ENCODE results near the gene RAB6B. TPM values are rescaled to one million over a fixed set of nuclear protein-coding genes. Genes with fewer than 3 reads are reported as not detected.

Gene RAB6B
- total RNA-seq, 1 donor from 2014 or later: 0.65 TPM

DNA sequence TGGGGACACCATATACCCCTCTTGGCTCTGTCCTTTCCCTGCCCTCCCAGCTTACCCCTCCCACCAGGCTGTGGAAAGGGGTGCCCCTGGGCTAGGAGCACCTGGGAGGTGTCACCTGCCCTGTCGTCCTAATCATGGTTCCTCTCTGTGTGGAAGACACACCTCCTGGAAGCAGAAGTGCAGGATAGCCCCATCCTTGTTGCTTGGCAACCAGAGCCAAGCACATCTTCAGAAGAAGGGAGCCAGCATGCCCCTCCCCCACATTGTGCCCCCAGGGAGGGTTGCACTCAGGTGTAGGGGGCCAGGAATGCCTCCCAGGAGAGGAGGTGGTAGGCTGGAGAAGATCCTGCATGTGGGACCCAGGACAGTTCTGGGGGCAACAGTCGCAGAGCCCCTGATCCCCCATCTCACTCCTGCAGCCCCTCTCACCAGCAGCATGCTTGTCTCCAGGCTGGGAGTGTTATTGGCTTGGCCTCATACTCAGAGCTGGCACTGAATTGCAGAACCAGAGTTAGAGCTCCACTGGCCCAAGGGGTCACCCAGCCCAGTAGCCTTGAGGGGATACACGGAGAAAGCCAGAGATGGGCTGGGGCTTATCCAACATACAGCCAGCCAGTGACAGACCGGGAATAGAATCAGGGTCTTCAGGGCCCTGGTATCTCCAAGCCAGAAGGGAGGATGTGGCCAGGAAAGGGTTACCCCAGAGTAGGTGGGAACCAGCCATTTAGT, 8.4 kb downstream of the RAB6B start:
- intact Hi-C loops (cut with micrococcal nuclease): no loop called here
- Mint-ChIP-seq H3K4me3 (no peak overlapping the region), H3K4me1 (ENCODE audit: low read depth) (peaks cover 3% of the 10 kb centered on the region), H3K27ac (no peak overlapping the region), H3K27me3 (ENCODE audit: insufficient read depth) (peaks cover 8% of the 10 kb centered on the region), H3K9me3 (no peaks in the 10 kb centered on the region), H3K36me3 (ENCODE audit: low read depth) (no peaks in the 10 kb centered on the region)
- DNase-seq (ENCODE audit: low spot score): no peak

DNA sequence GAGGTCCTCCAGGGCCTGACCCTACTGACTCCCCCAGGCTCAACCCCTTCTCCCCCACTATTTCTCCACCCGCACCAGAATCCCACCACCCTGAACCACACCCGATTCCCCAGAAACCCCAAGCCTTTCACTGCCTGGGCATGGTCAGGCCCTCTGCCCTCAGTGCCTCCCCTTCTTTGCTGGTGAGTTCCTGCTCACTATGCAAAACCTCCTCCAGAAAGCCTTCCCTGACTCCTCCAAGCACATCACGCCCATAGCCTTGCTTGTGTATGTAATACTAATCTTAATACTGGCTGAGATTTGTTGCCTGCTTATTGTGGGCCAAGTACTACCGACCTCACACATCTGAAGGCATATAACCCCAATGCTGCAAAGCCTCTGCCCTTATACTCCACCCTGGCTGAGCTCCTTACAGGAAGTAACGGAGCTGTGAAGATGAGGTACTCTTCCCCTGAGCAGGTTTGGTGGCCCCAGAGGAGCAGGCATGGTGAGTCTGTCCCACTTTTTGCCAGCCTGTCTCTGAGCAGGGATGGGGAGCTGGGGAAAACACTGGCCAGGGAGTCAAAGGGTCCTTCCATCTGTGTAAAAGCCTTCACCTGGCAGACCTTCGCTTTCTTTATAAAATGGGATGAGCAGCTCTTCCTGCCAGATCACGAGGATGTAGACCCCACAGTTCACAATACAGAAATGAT, 9.5 kb downstream of the RAB6B start:
- Mint-ChIP-seq H3K4me1 (ENCODE audit: low read depth) (peaks cover 11% of the 10 kb centered on the region), H3K27me3 (ENCODE audit: insufficient read depth) (peaks cover 8% of the 10 kb centered on the region), H3K36me3 (ENCODE audit: low read depth) (no peaks in the 10 kb centered on the region), H3K4me3 (no peak overlapping the region), H3K9me3 (peaks cover 4% of the 10 kb centered on the region), H3K27ac (no peak overlapping the region)
- no peak for DNase-seq (ENCODE audit: low spot score)
- intact Hi-C loops (cut with micrococcal nuclease): no loop called here

DNA sequence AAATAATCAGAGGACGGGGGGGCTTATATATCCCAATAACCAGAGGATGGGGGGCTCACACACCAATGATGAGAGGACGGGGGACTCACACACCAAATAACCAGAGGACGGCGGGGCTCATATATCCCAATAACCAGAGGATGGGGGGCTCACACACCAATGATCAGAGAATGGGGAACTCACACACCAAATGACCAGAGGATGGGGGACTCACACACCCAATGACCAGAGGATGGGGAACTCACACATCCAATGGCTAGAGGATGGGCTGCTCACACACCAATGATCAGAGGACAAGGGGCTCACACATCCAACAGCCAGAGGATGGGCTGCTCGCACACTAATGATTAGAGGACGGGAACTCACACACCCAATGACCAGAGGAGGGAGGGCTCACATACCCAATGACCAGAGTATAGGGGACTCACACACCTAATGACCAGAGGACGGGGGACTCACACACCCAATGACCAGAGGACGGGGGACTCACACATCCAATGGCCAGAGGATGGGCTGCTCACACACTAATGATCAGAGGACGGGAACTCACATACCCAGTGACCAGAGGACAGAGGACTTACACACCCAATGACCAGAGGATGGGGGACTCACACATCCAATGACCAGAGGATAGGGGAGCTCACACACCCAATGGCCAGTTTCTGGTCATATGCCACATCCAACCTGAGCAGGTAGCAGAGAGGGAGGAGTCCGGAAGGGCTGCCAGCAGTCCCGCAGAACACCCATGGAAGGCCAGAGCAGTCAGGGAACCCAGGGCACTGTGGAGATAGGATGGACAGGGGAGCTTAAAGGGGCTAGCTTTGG, 10.6 kb downstream of the RAB6B start:
- Mint-ChIP-seq H3K4me1 (ENCODE audit: low read depth) (peaks cover 13% of the 10 kb centered on the region), H3K27me3 (ENCODE audit: insufficient read depth) (peaks cover 7% of the 10 kb centered on the region), H3K27ac (no peak overlapping the region), H3K9me3 (peaks cover 4% of the 10 kb centered on the region), H3K36me3 (ENCODE audit: low read depth) (no peaks in the 10 kb centered on the region), H3K4me3 (no peak overlapping the region)
- no peak for DNase-seq (ENCODE audit: low spot score)
- intact Hi-C loops (cut with micrococcal nuclease): no loop called here

DNA sequence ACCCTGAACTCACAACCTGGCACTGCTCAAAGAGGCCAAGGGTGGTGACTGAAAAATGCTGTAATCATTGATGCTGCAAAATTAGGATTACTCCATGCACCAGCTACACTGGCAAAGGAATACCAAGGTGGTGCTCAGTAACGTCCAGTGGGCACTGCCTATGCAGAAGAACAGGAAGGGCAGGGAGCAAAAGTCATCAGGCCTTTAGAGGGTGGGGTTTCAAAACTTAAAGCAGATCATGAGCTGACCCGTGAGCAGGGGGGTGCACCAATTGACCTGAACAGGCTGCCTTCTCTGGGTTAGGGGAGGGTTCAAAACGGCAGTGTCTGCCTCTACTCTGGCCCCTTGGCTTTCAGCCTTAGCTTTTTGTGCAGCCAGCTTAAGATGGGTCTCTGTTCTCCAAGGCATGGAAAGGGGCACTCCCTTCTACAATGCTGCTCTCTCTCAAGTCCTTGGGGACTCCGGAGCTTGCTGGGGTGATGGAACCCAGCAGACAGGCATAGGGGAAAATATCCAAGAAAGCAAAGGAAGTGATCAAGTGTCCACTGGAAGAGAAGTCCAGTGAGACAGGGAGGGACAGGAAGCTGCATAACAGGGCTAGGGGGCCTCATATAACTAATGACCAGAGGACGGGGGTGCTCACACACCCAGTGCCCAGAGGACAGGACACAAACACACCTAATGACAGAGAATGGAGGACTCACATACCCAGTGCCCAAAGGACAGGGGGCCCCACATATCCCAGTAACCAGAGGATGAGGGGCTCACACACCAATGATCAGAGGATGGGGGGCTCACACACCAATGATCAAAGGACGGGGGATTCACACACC, 11.4 kb downstream of the RAB6B start:
- Mint-ChIP-seq H3K36me3 (ENCODE audit: low read depth) (no peaks in the 10 kb centered on the region), H3K27ac (no peak overlapping the region)

DNA sequence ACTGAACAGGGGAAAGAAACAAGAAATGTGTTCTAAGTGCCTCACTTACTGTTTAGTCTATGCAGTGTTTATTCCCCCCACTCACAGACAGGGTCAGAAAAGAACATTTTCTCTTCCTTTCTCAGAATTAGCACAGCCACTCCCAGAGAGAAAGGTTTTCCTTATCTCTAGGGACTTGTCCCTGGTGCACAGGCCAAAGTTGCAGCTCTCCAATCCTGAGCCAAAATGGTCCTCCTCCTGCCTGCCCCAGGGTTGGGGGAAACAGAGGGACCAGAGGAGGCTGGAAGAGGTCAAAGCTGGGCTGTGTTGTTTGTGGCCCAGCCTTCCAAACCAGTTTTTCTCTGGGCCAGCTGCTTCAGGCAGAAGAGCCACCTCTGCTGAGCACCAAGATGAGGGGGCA, 12.0 kb downstream of the RAB6B start:
- Mint-ChIP-seq H3K4me1 (ENCODE audit: low read depth) (peaks cover 13% of the 10 kb centered on the region), H3K27ac (no peak overlapping the region), H3K36me3 (ENCODE audit: low read depth) (no peaks in the 10 kb centered on the region), H3K9me3 (peaks cover 5% of the 10 kb centered on the region), H3K4me3 (no peak overlapping the region), H3K27me3 (ENCODE audit: insufficient read depth) (peaks cover 3% of the 10 kb centered on the region)
- intact Hi-C loops (cut with micrococcal nuclease): no loop called here
- no peak for DNase-seq (ENCODE audit: low spot score)

More for the DNA sequence above, 11.4 kb downstream of the RAB6B start:
- no peak for DNase-seq (ENCODE audit: low spot score)
- Mint-ChIP-seq H3K4me3 (no peak overlapping the region), H3K9me3 (peaks cover 4% of the 10 kb centered on the region), H3K27me3 (ENCODE audit: insufficient read depth) (peaks cover 6% of the 10 kb centered on the region), H3K4me1 (ENCODE audit: low read depth) (peaks cover 13% of the 10 kb centered on the region)
- intact Hi-C loops (cut with micrococcal nuclease): no loop called here

DNA sequence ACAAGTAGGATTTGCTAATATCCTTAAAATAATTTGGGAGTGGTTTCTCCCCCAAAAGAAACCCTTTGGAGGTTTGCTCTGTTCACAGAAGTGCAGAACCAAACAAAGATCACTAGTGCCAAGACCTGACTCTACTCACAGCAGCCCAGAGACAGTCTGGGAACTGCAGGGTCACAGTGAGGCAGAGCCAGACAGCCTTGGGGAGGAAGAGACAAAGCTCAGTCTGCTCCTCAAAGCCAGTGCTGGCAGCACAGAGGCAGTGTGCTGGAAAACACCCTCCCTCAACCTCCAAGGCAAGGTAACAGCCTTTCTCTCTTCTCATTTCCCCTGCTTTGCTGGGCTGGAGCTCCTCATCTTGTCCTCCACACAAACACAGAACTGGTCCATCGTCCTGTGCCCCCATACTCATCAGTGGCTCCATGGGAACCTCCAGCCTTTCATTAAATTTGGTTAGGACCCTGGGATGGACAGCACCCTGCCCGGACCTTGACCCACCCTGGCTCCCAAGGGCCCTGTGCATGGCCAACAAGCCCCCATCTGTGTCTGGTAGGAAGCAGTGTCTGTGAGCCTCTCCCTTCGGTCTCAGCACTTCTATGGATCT, 12.6 kb downstream of the RAB6B start:
- Mint-ChIP-seq H3K27ac (no peak overlapping the region), H3K36me3 (ENCODE audit: low read depth) (no peaks in the 10 kb centered on the region), H3K9me3 (peaks cover 10% of the 10 kb centered on the region), H3K27me3 (ENCODE audit: insufficient read depth) (peaks cover 3% of the 10 kb centered on the region), H3K4me1 (ENCODE audit: low read depth) (peaks cover 13% of the 10 kb centered on the region), H3K4me3 (no peak overlapping the region)
- no peak for DNase-seq (ENCODE audit: low spot score)
- intact Hi-C loops (cut with micrococcal nuclease): no loop called here

DNA sequence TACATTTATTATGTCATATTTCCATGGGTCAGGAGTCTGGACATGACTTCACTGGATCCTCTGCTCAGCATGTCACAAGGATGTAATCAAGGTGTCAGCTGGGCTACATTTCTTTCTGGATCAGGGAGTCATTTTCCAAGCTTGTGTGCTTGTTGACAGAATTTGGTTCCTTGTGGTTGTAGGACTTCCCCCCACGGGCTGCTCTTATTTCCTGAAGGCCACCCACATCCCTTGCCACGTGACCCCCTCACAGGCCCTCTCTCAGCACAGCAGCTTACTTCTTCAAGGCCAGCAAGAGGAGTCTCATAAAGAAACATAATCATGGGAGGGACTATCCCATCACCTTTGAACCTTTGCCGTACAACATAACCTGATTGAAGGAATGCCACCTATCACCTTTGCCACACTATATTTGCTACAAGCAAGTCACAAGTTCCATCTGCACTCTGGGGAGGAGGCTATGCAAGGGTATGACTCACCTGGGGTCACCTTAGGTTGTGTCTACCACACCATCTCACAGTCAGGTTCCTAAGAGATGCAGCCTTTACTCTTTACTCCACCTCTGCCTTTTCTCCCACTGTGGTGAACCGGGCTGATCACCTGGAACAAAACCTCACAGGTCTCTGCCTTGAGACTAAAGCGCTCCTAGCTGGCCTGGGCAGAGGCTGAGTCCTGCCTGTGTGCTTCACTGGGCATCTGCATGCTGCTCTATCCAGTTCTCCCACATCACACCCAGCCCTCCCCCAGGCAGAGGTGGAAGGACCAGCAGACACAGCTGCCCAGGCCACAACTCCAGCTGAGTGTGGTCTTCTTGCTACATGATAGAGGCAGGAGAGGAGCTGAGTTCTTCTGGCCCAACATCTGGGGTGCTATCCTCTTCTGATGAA, 13.5 kb downstream of the RAB6B start:
- H3K27me3 Mint-ChIP-seq (ENCODE audit: insufficient read depth): peaks cover 6% of the 10 kb centered on the region
- no peak for DNase-seq (ENCODE audit: low spot score)
- no peak overlapping the region for H3K4me3 Mint-ChIP-seq
- no peak overlapping the region for H3K27ac Mint-ChIP-seq
- intact Hi-C loops (cut with micrococcal nuclease): no loop called here
- peaks cover 13% of the 10 kb centered on the region for H3K4me1 Mint-ChIP-seq (ENCODE audit: low read depth)
- no peaks in the 10 kb centered on the region for H3K36me3 Mint-ChIP-seq (ENCODE audit: low read depth)
- peaks cover 10% of the 10 kb centered on the region for H3K9me3 Mint-ChIP-seq

DNA sequence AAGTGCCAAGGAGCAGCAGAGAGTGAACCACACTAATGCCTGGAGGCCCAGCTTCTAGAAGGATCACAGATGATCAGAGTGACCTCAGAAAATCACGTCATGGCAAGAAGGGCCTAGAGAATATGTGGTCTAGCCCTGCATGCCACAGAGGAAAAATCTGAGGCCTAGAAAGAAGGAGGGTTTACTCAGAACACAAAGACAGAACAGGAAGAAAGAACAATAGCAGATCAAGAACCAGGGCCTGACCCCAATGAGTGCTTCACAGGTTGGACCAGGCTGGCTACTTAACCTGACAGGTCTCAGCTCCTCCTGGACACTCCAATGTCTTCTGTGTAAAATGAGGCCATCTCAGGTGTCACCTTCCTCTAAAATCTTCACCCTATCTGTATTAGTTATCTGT, 14.2 kb downstream of the RAB6B start:
- no peak for DNase-seq (ENCODE audit: low spot score)
- H3K36me3 Mint-ChIP-seq (ENCODE audit: low read depth): no peaks in the 10 kb centered on the region
- H3K4me1 Mint-ChIP-seq (ENCODE audit: low read depth): peaks cover 13% of the 10 kb centered on the region
- H3K4me3 Mint-ChIP-seq: no peak overlapping the region
- H3K9me3 Mint-ChIP-seq: peaks cover 10% of the 10 kb centered on the region
- intact Hi-C loops (cut with micrococcal nuclease): no loop called here
- peaks cover 9% of the 10 kb centered on the region for H3K27me3 Mint-ChIP-seq (ENCODE audit: insufficient read depth)
- peak overlapping the region; percentile 17 for H3K27ac Mint-ChIP-seq

DNA sequence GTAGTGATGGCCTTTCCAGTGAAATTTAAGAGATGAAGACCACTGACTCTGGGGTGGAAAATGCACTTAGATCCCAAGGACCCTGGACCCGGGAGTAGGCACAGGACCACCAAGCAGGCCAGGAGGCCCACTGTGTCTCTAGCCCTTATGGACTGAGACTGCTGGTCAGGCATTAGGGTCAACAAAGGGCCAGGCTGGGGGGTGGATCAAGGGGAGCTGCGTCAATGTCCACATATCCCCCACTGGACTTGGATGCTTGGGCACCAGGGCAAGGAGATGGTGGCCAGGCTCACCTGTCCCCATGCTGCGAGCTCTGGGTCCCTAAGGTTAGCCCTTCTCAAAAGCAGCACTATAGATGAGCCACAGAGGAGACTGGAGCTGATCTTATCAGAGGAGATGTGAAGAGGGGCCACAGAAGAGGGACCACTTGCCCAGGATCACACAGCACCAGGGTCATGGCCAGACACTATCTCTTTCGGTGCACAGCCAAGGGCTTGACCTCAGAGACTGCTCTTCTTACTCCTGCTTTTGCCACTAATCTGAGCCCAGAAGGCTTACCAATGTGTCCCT, 14.7 kb downstream of the RAB6B start:
- Mint-ChIP-seq H3K4me3 (no peak overlapping the region), H3K27me3 (ENCODE audit: insufficient read depth) (peaks cover 9% of the 10 kb centered on the region), H3K4me1 (ENCODE audit: low read depth) (peaks cover 13% of the 10 kb centered on the region), H3K27ac (no peak overlapping the region), H3K36me3 (ENCODE audit: low read depth) (no peaks in the 10 kb centered on the region), H3K9me3 (peaks cover 10% of the 10 kb centered on the region)
- intact Hi-C loops (cut with micrococcal nuclease): no loop called here
- no peak for DNase-seq (ENCODE audit: low spot score)

DNA sequence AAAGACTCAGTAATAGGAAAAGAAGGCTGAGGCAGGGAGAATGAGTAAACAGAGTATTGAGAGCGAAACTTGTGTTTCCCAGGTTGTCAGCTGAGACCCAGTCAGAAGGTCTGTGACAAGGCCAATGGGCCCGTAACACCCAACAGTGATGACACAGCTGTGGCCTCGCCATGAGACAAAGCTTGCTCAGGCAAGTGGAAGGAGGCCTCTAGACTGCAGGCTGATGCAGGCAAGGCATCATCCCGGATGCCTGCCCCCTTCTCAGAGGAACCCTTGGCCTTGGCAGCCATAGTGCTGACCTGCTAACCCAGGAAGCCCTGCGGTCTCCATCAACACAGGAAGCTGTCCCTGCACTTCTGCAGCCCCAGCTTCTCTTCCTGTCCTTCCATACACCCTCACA, 15.4 kb downstream of the RAB6B start:
- H3K9me3 Mint-ChIP-seq: peaks cover 10% of the 10 kb centered on the region
- no peak overlapping the region for H3K27ac Mint-ChIP-seq
- DNase-seq (ENCODE audit: low spot score): no peak
- H3K27me3 Mint-ChIP-seq (ENCODE audit: insufficient read depth): peaks cover 9% of the 10 kb centered on the region
- intact Hi-C loops (cut with micrococcal nuclease): no loop called here
- H3K4me3 Mint-ChIP-seq: no peak overlapping the region
- H3K36me3 Mint-ChIP-seq (ENCODE audit: low read depth): no peaks in the 10 kb centered on the region
- H3K4me1 Mint-ChIP-seq (ENCODE audit: low read depth): peaks cover 13% of the 10 kb centered on the region

DNA sequence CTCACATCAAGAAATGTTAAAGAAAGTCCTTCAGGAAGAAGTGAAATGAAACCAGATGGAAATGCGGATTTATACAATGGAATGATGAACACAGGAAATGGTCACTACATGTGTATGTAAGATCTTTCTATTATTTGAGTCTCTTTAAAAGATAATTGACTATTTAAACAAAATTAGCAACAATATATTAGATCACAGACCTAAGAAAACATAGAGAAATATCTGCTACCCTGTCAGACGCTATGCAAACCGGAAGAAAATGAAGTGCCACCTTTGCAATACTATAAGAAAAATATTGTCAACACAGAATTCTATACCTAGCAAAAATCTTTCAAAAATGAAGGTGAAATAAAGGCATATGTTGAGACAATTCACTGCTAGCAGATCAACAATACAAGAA, 17.2 kb downstream of the RAB6B start:
- no peaks in the 10 kb centered on the region for H3K36me3 Mint-ChIP-seq (ENCODE audit: low read depth)
- intact Hi-C loops (cut with micrococcal nuclease): no loop called here

More for the DNA sequence above, 17.2 kb downstream of the RAB6B start:
- H3K9me3 Mint-ChIP-seq: peaks cover 10% of the 10 kb centered on the region
- H3K4me3 Mint-ChIP-seq: no peak overlapping the region
- H3K4me1 Mint-ChIP-seq (ENCODE audit: low read depth): peaks cover 13% of the 10 kb centered on the region
- peaks cover 12% of the 10 kb centered on the region for H3K27me3 Mint-ChIP-seq (ENCODE audit: insufficient read depth)
- H3K27ac Mint-ChIP-seq: no peak overlapping the region
- no peak for DNase-seq (ENCODE audit: low spot score)
